OCI-LY7 (cell line): ENCODE measurements around the gene GLCCI1.

Experiments used
- EZH2phosphoT487 ChIP-seq: fragments of 200-600 bp; sonication (generic); IDR thresholded peaks from 2 replicates; pipeline ENCODE4 v1.6.1; 2018; ENCODE audit warnings: low read depth, borderline replicate concordance, mild to moderate bottlenecking, mixed run types, antibody characterized with exemption, low read length, moderate library complexity, mixed read lengths
- TF ChIP-seq, protein P1 (sequence below): fragments of 200-600 bp; sonication (generic); conservative IDR thresholded peaks from 2 replicates; pipeline ENCODE4 v1.5.1; 2014; ENCODE audit warnings: mild to moderate bottlenecking, antibody characterized with exemption, low read length, moderate library complexity, mixed read lengths

- TF ChIP-seq, protein P1, sequence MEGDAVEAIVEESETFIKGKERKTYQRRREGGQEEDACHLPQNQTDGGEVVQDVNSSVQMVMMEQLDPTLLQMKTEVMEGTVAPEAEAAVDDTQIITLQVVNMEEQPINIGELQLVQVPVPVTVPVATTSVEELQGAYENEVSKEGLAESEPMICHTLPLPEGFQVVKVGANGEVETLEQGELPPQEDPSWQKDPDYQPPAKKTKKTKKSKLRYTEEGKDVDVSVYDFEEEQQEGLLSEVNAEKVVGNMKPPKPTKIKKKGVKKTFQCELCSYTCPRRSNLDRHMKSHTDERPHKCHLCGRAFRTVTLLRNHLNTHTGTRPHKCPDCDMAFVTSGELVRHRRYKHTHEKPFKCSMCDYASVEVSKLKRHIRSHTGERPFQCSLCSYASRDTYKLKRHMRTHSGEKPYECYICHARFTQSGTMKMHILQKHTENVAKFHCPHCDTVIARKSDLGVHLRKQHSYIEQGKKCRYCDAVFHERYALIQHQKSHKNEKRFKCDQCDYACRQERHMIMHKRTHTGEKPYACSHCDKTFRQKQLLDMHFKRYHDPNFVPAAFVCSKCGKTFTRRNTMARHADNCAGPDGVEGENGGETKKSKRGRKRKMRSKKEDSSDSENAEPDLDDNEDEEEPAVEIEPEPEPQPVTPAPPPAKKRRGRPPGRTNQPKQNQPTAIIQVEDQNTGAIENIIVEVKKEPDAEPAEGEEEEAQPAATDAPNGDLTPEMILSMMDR = no peak
- TF ChIP-seq EZH2phosphoT487 = no peak
Observed at GRCh38 chr7:7944619-7945282, 23.8 kb upstream of the GLCCI1 start.
